SK-MEL-5 (cell line): ENCODE results near the gene MAP2K6. TPM values are rescaled to one million over a fixed set of nuclear protein-coding genes. Genes with fewer than 3 reads are reported as not detected.
"Not testable (repeated sequence)": the region's sequence is repeated elsewhere in the genome, so short reads cannot be mapped to it uniquely, and the experiment has no call there.

Source experiments
- DNase-seq: peaks from one replicate; pipeline ENCODE4 v3.0.0-alpha.2; 2016; ENCODE audit warnings: low read depth, low spot score
- in situ Hi-C: cut with HindIII; loops from 2 replicates; pipeline ENCODE4 v1.10.0; 2016; ENCODE audit warnings: low sequenced_read_pairs, high pct_unique_total_duplicates, low pct_unique_long_range_greater_than_20kb
- total RNA-seq: library from RNA; depleted of rRNA; stranded (reverse); fragments of >200 nt; shearing (Covaris generic); gene quantifications from 2 replicates; pipeline ENCODE4 v1.2.3, GENCODE V29; 2014

The MAP2K6 gene
- total RNA-seq, 1 experiment from 2014 or later: 12.2 TPM

GRCh38 chr17:69473841-69474831, 59.6 kb downstream of the MAP2K6 start:
- in situ Hi-C loops: no loop called here
- DNase-seq: no peak

GRCh38 chr17:69477204-69477902, 62.9 kb downstream of the MAP2K6 start:
- DNase-seq: no peak
- in situ Hi-C loops: no loop called here

- in situ Hi-C loops: no loop called here
- DNase-seq: no peak
Measured at GRCh38 chr17:69477903-69478266, 63.4 kb downstream of the MAP2K6 start.

- in situ Hi-C loops: no loop called here
- no peak for DNase-seq
Measured at GRCh38 chr17:69478916-69479315, 64.4 kb downstream of the MAP2K6 start.

GRCh38 chr17:69479756-69480155, 65.3 kb downstream of the MAP2K6 start:
- DNase-seq, in situ Hi-C loops: not testable (repeated sequence)

GRCh38 chr17:69480245-69480644, 65.7 kb downstream of the MAP2K6 start:
- DNase-seq: no peak
- in situ Hi-C loops: no loop called here

GRCh38 chr17:69485251-69485661, 70.8 kb downstream of the MAP2K6 start:
- no peak for DNase-seq
- in situ Hi-C loops: no loop called here

GRCh38 chr17:69485901-69486643, 71.6 kb downstream of the MAP2K6 start:
- in situ Hi-C loops: no loop called here
- no peak for DNase-seq

- in situ Hi-C loops: no loop called here
- no peak for DNase-seq
Measured at GRCh38 chr17:69486779-69487637, 72.5 kb downstream of the MAP2K6 start.

GRCh38 chr17:69489313-69489712, 74.8 kb downstream of the MAP2K6 start:
- no peak for DNase-seq
- in situ Hi-C loops: no loop called here

GRCh38 chr17:69492410-69493071, 78.0 kb downstream of the MAP2K6 start:
- in situ Hi-C loops: no loop called here
- DNase-seq: no peak

GRCh38 chr17:69495787-69496186, 81.3 kb downstream of the MAP2K6 start:
- DNase-seq: no peak
- in situ Hi-C loops: no loop called here

- in situ Hi-C loops: no loop called here
- DNase-seq: no peak
Measured at GRCh38 chr17:69497161-69497560, 82.7 kb downstream of the MAP2K6 start.

GRCh38 chr17:69499318-69499717, 84.8 kb downstream of the MAP2K6 start:
- DNase-seq: no peak
- in situ Hi-C loops: no loop called here

- no peak for DNase-seq
- in situ Hi-C loops: no loop called here
Measured at GRCh38 chr17:69500911-69501429, 86.5 kb downstream of the MAP2K6 start.

- no peak for DNase-seq
- in situ Hi-C loops: no loop called here
Measured at GRCh38 chr17:69501591-69502468, 87.3 kb downstream of the MAP2K6 start.
